Measurements from ENCODE around the gene ARPC5L.

The ARPC5L gene

GRCh38 chr9:124868511-124869465, 6.9 kb downstream of the ARPC5L start:
- peak; percentile 92 for DNase-seq (ENCODE audit: low read depth)

- peak; percentile 37 for DNase-seq (ENCODE audit: low read depth)
These were observed 7.6 kb downstream of the ARPC5L start for GRCh38 chr9:124869466-124869985.

- DNase-seq (ENCODE audit: low read depth) = peak; percentile 85
These were observed 8.1 kb downstream of the ARPC5L start for GRCh38 chr9:124869986-124870560.

- DNase-seq (ENCODE audit: low read depth) = no peak
These were observed 8.8 kb downstream of the ARPC5L start for GRCh38 chr9:124870723-124871122.

- DNase-seq (ENCODE audit: low read depth) = no peak
These were observed 9.2 kb downstream of the ARPC5L start for GRCh38 chr9:124871156-124871561.

- DNase-seq (ENCODE audit: low read depth) = no peak
These were observed 11.7 kb downstream of the ARPC5L start for GRCh38 chr9:124873664-124874063.

- DNase-seq (ENCODE audit: low read depth) = no peak
These were observed 13.6 kb downstream of the ARPC5L start for GRCh38 chr9:124875501-124875900.

- DNase-seq (ENCODE audit: low read depth) = no peak
These were observed 15.3 kb downstream of the ARPC5L start for GRCh38 chr9:124877021-124877782.

GRCh38 chr9:124878021-124878420, 16.1 kb downstream of the ARPC5L start:
- DNase-seq (ENCODE audit: low read depth) = no peak

- DNase-seq (ENCODE audit: low read depth) = no peak
These were observed 16.6 kb downstream of the ARPC5L start for GRCh38 chr9:124878518-124878917.

- DNase-seq (ENCODE audit: low read depth) = no peak
These were observed 17.3 kb downstream of the ARPC5L start for GRCh38 chr9:124879226-124879625.

GRCh38 chr9:124880501-124880900, 18.6 kb downstream of the ARPC5L start:
- DNase-seq (ENCODE audit: low read depth) = no peak

- no peak for DNase-seq (ENCODE audit: low read depth)
These were observed 19.3 kb downstream of the ARPC5L start for GRCh38 chr9:124881138-124881743.

- no peak for DNase-seq (ENCODE audit: low read depth)
These were observed 20.3 kb downstream of the ARPC5L start for GRCh38 chr9:124882231-124882630.

- no peak for DNase-seq (ENCODE audit: low read depth)
These were observed 22.4 kb downstream of the ARPC5L start for GRCh38 chr9:124884376-124884775.

GRCh38 chr9:124885551-124885950, 23.6 kb downstream of the ARPC5L start:
- DNase-seq (ENCODE audit: low read depth) = no peak

- DNase-seq (ENCODE audit: low read depth) = no peak
These were observed 24.5 kb downstream of the ARPC5L start for GRCh38 chr9:124886461-124886860.

GRCh38 chr9:124886866-124887492, 25.0 kb downstream of the ARPC5L start:
- no peak for DNase-seq (ENCODE audit: low read depth)

GRCh38 chr9:124887832-124888231, 25.9 kb downstream of the ARPC5L start:
- DNase-seq (ENCODE audit: low read depth) = no peak

- DNase-seq (ENCODE audit: low read depth) = no peak
These were observed 27.1 kb downstream of the ARPC5L start for GRCh38 chr9:124889006-124889405.

GRCh38 chr9:124890179-124890578, 28.2 kb downstream of the ARPC5L start:
- DNase-seq (ENCODE audit: low read depth) = no peak

Data from activated T-helper 9 cell treated with anti-CD3 and anti-CD28 coated beads, Interleukin-2, amount 50 U/mL, for 16 hours (primary cell).